Endothelial cell (in vitro differentiated cells): ENCODE results near the gene SLC24A3. TPM values are rescaled to one million over a fixed set of nuclear protein-coding genes. Genes with fewer than 3 reads are reported as not detected.

Experiments used
- DNase-seq: peaks from one replicate; pipeline ENCODE4 v3.0.0; 2021; ENCODE audit warnings: low spot score
- H3K27ac Mint-ChIP-seq: one replicate; pipeline ENCODE4 v1.8.0; 2021; ENCODE audit warnings: mixed read lengths, inconsistent platforms; ENCODE audit not compliant: unreplicated experiment
- H3K27me3 Mint-ChIP-seq: one replicate; pipeline ENCODE4 v1.8.0; 2021; ENCODE audit warnings: mild to moderate bottlenecking, moderate library complexity, mixed read lengths, inconsistent platforms; ENCODE audit not compliant: unreplicated experiment
- H3K36me3 Mint-ChIP-seq: one replicate; pipeline ENCODE4 v1.8.0; 2021; ENCODE audit warnings: mild to moderate bottlenecking, low read depth, mixed read lengths, inconsistent platforms; ENCODE audit not compliant: unreplicated experiment
- H3K4me1 Mint-ChIP-seq: one replicate; pipeline ENCODE4 v1.8.0; 2021; ENCODE audit warnings: mild to moderate bottlenecking, mixed read lengths, inconsistent platforms; ENCODE audit not compliant: unreplicated experiment
- H3K4me3 Mint-ChIP-seq: one replicate; pipeline ENCODE4 v1.8.0; 2021; ENCODE audit warnings: mild to moderate bottlenecking, mixed read lengths, inconsistent platforms; ENCODE audit not compliant: unreplicated experiment
- H3K9me3 Mint-ChIP-seq: one replicate; pipeline ENCODE4 v1.8.0; 2021; ENCODE audit warnings: mixed read lengths, inconsistent platforms; ENCODE audit not compliant: unreplicated experiment
- total RNA-seq: library from RNA; stranded (reverse); fragmentation: NEBNext Ultra II Directional; extraction: Animal tissue kit (Norgen Biotek cat#: 25700); gene quantifications from one replicate; pipeline ENCODE4 v1.2.1, GENCODE V29; 2021; ENCODE audit not compliant: unreplicated experiment
- TF ChIP-seq, protein P1 (sequence below): fragments of 200-600 bp; sonication (generic); IDR thresholded peaks from one replicate; pipeline ENCODE4 v1.5.0; 2021; ENCODE audit warnings: antibody characterized with exemption; ENCODE audit not compliant: unreplicated experiment

Gene SLC24A3
- total RNA-seq, 1 donor from 2014 or later = 0.15 TPM

DNA sequence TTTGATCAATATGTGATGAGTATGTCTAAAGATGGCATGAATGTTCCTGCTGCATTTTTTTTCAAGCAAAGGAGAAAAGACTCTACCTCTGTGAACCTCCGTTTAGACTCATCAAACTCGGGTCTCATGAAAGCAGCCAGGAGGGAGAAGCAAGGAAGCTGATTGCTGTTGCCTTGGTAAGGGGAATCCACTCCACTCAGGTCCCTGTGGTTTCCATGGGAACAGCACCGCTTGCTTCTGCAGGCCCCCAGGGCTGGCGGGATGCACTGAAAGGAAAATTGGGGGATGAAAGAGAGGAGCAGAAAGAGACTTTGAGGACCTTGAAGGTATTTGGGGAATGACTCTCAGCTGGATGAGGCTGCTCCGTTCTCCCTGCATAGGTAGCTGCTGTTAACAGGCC, 296.0 kb downstream of the SLC24A3 start:
- H3K27ac Mint-ChIP-seq = no peak overlapping the region
- H3K27me3 Mint-ChIP-seq = peaks cover 2% of the 10 kb centered on the region
- TF ChIP-seq, protein P1, sequence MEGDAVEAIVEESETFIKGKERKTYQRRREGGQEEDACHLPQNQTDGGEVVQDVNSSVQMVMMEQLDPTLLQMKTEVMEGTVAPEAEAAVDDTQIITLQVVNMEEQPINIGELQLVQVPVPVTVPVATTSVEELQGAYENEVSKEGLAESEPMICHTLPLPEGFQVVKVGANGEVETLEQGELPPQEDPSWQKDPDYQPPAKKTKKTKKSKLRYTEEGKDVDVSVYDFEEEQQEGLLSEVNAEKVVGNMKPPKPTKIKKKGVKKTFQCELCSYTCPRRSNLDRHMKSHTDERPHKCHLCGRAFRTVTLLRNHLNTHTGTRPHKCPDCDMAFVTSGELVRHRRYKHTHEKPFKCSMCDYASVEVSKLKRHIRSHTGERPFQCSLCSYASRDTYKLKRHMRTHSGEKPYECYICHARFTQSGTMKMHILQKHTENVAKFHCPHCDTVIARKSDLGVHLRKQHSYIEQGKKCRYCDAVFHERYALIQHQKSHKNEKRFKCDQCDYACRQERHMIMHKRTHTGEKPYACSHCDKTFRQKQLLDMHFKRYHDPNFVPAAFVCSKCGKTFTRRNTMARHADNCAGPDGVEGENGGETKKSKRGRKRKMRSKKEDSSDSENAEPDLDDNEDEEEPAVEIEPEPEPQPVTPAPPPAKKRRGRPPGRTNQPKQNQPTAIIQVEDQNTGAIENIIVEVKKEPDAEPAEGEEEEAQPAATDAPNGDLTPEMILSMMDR = no peak
- no peaks in the 10 kb centered on the region for H3K4me1 Mint-ChIP-seq
- H3K4me3 Mint-ChIP-seq = no peak overlapping the region
- DNase-seq = no peak
- H3K36me3 Mint-ChIP-seq = no peaks in the 10 kb centered on the region
- no peaks in the 10 kb centered on the region for H3K9me3 Mint-ChIP-seq

DNA sequence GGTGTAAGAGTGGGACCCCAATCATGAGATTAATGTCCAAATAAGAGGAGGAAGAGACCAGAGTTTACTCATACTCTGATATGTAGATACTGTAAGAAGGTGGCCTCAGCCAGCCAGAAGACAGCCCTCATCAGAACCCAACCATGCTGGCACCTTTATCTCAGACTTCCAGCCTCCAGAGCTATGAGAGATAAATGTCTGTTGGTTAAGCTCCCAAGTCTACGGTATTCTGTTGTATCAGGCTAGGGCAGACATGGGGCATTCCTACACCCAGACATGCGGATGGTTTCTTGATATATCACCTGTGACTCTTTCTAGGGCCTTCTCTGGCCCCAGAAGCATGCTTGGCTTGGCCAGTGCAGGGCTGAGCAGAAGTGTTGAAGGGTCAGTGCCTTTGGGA, 298.2 kb downstream of the SLC24A3 start:
- no peaks in the 10 kb centered on the region for H3K36me3 Mint-ChIP-seq
- peaks cover 6% of the 10 kb centered on the region for H3K27me3 Mint-ChIP-seq
- no peaks in the 10 kb centered on the region for H3K9me3 Mint-ChIP-seq
- no peak overlapping the region for H3K4me3 Mint-ChIP-seq
- TF ChIP-seq, protein P1 = no peak
- no peak overlapping the region for H3K27ac Mint-ChIP-seq
- no peak for DNase-seq
- no peaks in the 10 kb centered on the region for H3K4me1 Mint-ChIP-seq

DNA sequence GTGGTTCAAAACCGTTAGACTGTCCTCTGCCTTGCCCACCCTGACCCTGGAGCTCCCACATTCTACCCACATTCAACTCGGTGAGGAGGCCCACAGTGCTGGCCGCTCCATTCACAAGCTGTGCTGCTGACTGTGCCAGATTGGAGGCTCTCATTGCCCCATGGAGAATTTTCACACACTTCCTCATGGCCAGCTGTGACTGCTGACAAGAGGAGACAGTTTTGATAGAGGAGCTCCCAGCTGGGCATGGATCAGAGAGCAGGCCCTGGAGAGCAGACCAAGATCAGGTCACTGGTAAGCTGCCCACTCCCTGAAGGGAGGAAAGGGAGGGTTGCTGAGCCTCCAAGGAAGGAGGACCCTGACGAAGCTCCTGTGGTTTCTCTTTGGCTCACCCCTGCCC, 299.5 kb downstream of the SLC24A3 start:
- DNase-seq = no peak
- Mint-ChIP-seq H3K36me3 (no peaks in the 10 kb centered on the region), H3K4me1 (no peaks in the 10 kb centered on the region), H3K27me3 (peaks cover 10% of the 10 kb centered on the region), H3K4me3 (no peak overlapping the region), H3K9me3 (no peaks in the 10 kb centered on the region), H3K27ac (no peak overlapping the region)
- TF ChIP-seq, protein P1 = no peak

DNA sequence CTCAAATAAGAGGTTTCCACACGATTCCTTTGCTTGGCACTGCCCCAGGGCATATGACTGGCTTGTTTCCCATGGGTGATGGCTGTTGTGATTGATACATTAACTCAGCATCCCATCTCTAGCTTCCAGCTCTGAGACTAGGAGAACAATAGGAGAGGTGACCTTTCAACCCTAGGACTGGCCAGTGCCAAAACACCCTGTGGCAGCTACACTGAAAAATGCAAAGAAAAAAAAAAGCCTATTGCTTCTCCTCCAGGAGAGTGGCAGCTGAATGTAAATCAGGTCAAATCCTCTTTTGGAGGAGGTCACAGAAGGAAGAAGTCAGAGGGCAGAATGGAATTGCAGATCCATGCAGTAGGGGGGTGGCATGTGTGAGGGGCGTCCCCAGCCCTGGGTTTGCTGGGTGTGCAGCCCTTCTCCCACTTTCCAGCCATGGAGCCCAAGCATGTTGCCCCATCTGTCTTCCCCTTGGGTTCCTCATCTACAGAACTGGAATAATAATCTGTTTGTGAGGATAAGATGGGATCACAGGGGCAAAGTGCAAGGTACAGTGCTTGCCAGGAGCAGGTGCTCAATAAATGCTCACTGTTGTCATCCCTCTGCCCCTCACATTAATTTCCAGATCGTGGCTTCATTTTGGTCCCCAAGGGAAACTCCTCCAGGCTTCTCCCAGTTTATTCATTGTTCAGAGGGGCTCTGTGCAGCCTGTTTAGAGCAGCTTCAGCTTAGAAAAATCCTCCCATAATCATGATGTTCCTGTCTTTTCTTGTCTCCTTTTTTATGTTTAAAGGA, 300.6 kb downstream of the SLC24A3 start:
- no peak overlapping the region for H3K27ac Mint-ChIP-seq
- peaks cover 11% of the 10 kb centered on the region for H3K27me3 Mint-ChIP-seq
- no peaks in the 10 kb centered on the region for H3K9me3 Mint-ChIP-seq
- H3K4me3 Mint-ChIP-seq = no peak overlapping the region
- H3K36me3 Mint-ChIP-seq = no peaks in the 10 kb centered on the region
- DNase-seq = no peak
- no peaks in the 10 kb centered on the region for H3K4me1 Mint-ChIP-seq
- TF ChIP-seq, protein P1 = no peak

DNA sequence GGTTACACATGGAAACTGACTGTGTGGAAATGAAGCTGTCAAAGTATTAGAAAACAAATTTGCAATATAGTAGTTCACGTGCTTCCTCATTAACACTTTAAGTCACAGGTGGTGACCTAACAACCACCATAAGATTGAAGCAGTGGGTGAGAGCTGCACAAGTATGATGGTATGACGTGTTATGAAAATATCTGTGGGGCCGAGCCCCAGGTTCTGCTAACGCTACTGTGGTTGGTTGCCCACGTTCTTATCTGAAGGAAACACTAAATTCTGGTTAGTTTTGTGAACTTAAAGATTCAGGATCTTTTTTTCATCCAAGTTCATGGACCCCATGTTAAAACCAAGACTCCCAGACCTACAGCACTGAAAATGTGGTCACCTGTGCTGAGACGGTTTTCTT, 302.6 kb downstream of the SLC24A3 start:
- no peak overlapping the region for H3K27ac Mint-ChIP-seq
- TF ChIP-seq, protein P1 = no peak
- peaks cover 14% of the 10 kb centered on the region for H3K27me3 Mint-ChIP-seq
- no peaks in the 10 kb centered on the region for H3K36me3 Mint-ChIP-seq
- peaks cover 6% of the 10 kb centered on the region for H3K4me1 Mint-ChIP-seq
- no peak overlapping the region for H3K4me3 Mint-ChIP-seq
- no peak for DNase-seq
- H3K9me3 Mint-ChIP-seq = no peaks in the 10 kb centered on the region
